ENCODE data around the gene NDUFC1. TPM values are rescaled to one million over a fixed set of nuclear protein-coding genes. Genes with fewer than 3 reads are reported as not detected.

NDUFC1 gene
- total RNA-seq, 1 experiment from 2014 or later = 56.5 TPM

GRCh38 chr4:139266208-139266582 is 36.1 kb downstream of the NDUFC1 start:
- Histone ChIP-seq H3K4me1 (ENCODE audit: control insufficient read depth, insufficient read depth, low read length) (peaks cover 3% of the 10 kb centered on the region), H3K27ac (ENCODE audit: low read length) (peak overlapping the region; percentile 63), H3K9me3 (ENCODE audit: control insufficient read depth, insufficient read depth, low read depth, low read length) (no peaks in the 10 kb centered on the region), H3K4me3 (ENCODE audit: low read depth in 2 of 2, low read length in 2 of 2) (peak overlapping the region; percentile 25 to 59), H3K36me3 (ENCODE audit: control insufficient read depth, insufficient read depth, low read length) (no peaks in the 10 kb centered on the region), H3K27me3 (ENCODE audit: control insufficient read depth, insufficient read depth, low read length) (no peaks in the 10 kb centered on the region)
- POLR2A ChIA-PET = no interaction called here
- ATAC-seq = no peak
- intact Hi-C loops (cut with micrococcal nuclease; ENCODE audit: unreplicated experiment) = no loop called here
- no TSS peak for BruUV-seq (replicated peaks)
- TF ChIP-seq TCF7L2 (IDR thresholded peaks at IDR 0.05; ENCODE audit: low read depth, low read length) (no peak), REST (IDR thresholded peaks at IDR 0.05; ENCODE audit: insufficient read depth in 1 of 2, low read depth in 2 of 2, low read length in 1 of 2) (no peak), POLR2AphosphoS5 (IDR thresholded peaks at IDR 0.05; ENCODE audit: low read depth, low read length) (no peak), CTCF (IDR thresholded peaks at IDR 0.05) (no peak), SIN3A (IDR thresholded peaks at IDR 0.05; ENCODE audit: borderline replicate concordance, insufficient read depth, low read depth, low read length) (no peak)
- in situ Hi-C loops (cut with HindIII; ENCODE audit: low pct_unique_long_range_greater_than_20kb, low sequenced_read_pairs) = no loop called here
- CTCF ChIA-PET = interaction anchor here (0.7 kb wide), 1 partner anchor 66 kb away, joined by 4 read pairs; no protein-coding TSS in a partner anchor
- DNase-seq (ENCODE audit: low read depth, low spot score) = no peak

GRCh38 chr4:139265654-139266053 is 36.6 kb downstream of the NDUFC1 start:
- BruUV-seq (replicated peaks) = no TSS peak
- no peaks in the 10 kb centered on the region for H3K27me3 ChIP-seq (ENCODE audit: control insufficient read depth, insufficient read depth, low read length)
- no peak for TF ChIP-seq REST (IDR thresholded peaks at IDR 0.05; ENCODE audit: insufficient read depth in 1 of 2, low read depth in 2 of 2, low read length in 1 of 2)
- no peak for TF ChIP-seq POLR2AphosphoS5 (IDR thresholded peaks at IDR 0.05; ENCODE audit: low read depth, low read length)
- no peak for TF ChIP-seq CTCF (IDR thresholded peaks at IDR 0.05)
- TF ChIP-seq TCF7L2 (IDR thresholded peaks at IDR 0.05; ENCODE audit: low read depth, low read length) = no peak
- no peak for TF ChIP-seq SIN3A (IDR thresholded peaks at IDR 0.05; ENCODE audit: borderline replicate concordance, insufficient read depth, low read depth, low read length)
- no peaks in the 10 kb centered on the region for H3K9me3 ChIP-seq (ENCODE audit: control insufficient read depth, insufficient read depth, low read depth, low read length)
- no peaks in the 10 kb centered on the region for H3K36me3 ChIP-seq (ENCODE audit: control insufficient read depth, insufficient read depth, low read length)
- CTCF ChIA-PET = no interaction called here
- ATAC-seq = no peak
- H3K27ac ChIP-seq (ENCODE audit: low read length) = no peak overlapping the region
- no peak for DNase-seq (ENCODE audit: low read depth, low spot score)
- POLR2A ChIA-PET = no interaction called here
- intact Hi-C loops (cut with micrococcal nuclease; ENCODE audit: unreplicated experiment) = no loop called here
- in situ Hi-C loops (cut with HindIII; ENCODE audit: low pct_unique_long_range_greater_than_20kb, low sequenced_read_pairs) = no loop called here
- peaks cover 3% of the 10 kb centered on the region for H3K4me1 ChIP-seq (ENCODE audit: control insufficient read depth, insufficient read depth, low read length)
- no peak overlapping the region for H3K4me3 ChIP-seq (ENCODE audit: low read depth in 2 of 2, low read length in 2 of 2)

All from Panc1 (cell line).